ENCODE measurements around the gene PRMT7.

DNA sequence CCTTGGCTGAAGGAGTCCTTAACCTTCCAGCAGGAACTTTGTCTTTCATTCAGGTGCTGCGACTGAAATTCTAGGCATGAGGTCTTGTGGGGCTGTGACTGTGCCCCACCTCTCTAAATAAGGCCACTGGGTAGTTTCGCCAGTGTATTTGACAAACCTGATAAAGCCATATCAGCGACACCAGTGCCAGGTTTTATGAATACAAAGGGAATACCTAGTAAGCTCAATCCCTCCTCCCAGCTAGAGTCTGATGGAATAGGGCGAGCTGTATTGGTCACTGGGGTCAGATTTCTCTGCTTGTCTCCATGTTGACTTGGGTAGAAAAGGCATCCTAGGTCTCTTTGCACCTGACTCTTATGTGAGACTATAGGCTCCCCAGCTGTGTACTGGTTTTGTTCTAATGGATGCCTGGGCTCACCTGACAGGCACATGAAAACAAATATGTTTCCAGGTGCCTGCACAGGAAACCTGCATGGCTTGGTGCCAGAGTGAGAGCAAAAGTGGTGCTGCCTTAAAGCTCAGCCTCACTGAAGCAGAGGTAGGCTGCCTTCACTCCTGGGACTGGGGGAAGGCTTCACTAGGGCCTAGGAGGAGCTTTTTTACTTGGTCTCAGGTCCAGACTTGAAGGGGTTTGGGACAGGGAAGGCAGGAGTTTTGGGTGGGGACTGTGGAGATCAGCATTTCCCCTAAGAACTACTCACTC is 38.2 kb upstream of the PRMT7 start:
- TF ChIP-seq POLR2AphosphoS5 (IDR thresholded peaks at IDR 0.05): no peak
- TF ChIP-seq, protein P1, sequence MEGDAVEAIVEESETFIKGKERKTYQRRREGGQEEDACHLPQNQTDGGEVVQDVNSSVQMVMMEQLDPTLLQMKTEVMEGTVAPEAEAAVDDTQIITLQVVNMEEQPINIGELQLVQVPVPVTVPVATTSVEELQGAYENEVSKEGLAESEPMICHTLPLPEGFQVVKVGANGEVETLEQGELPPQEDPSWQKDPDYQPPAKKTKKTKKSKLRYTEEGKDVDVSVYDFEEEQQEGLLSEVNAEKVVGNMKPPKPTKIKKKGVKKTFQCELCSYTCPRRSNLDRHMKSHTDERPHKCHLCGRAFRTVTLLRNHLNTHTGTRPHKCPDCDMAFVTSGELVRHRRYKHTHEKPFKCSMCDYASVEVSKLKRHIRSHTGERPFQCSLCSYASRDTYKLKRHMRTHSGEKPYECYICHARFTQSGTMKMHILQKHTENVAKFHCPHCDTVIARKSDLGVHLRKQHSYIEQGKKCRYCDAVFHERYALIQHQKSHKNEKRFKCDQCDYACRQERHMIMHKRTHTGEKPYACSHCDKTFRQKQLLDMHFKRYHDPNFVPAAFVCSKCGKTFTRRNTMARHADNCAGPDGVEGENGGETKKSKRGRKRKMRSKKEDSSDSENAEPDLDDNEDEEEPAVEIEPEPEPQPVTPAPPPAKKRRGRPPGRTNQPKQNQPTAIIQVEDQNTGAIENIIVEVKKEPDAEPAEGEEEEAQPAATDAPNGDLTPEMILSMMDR (IDR thresholded peaks at IDR 0.05; ENCODE audit: poor library complexity, severe bottlenecking): no peak
- TF ChIP-seq, protein P2, sequence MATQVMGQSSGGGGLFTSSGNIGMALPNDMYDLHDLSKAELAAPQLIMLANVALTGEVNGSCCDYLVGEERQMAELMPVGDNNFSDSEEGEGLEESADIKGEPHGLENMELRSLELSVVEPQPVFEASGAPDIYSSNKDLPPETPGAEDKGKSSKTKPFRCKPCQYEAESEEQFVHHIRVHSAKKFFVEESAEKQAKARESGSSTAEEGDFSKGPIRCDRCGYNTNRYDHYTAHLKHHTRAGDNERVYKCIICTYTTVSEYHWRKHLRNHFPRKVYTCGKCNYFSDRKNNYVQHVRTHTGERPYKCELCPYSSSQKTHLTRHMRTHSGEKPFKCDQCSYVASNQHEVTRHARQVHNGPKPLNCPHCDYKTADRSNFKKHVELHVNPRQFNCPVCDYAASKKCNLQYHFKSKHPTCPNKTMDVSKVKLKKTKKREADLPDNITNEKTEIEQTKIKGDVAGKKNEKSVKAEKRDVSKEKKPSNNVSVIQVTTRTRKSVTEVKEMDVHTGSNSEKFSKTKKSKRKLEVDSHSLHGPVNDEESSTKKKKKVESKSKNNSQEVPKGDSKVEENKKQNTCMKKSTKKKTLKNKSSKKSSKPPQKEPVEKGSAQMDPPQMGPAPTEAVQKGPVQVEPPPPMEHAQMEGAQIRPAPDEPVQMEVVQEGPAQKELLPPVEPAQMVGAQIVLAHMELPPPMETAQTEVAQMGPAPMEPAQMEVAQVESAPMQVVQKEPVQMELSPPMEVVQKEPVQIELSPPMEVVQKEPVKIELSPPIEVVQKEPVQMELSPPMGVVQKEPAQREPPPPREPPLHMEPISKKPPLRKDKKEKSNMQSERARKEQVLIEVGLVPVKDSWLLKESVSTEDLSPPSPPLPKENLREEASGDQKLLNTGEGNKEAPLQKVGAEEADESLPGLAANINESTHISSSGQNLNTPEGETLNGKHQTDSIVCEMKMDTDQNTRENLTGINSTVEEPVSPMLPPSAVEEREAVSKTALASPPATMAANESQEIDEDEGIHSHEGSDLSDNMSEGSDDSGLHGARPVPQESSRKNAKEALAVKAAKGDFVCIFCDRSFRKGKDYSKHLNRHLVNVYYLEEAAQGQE (IDR thresholded peaks at IDR 0.05; ENCODE audit: borderline replicate concordance): no peak
- TF ChIP-seq TAF1 (IDR thresholded peaks at IDR 0.05; ENCODE audit: low read depth): no peak
- no peak for TF ChIP-seq SMC3 (conservative IDR thresholded peaks at IDR 0.05; ENCODE audit: poor library complexity)
- no peak for TF ChIP-seq MXI1 (conservative IDR thresholded peaks at IDR 0.05; ENCODE audit: poor library complexity, severe bottlenecking)
- no peak for TF ChIP-seq EZH2 (IDR thresholded peaks at IDR 0.05; ENCODE audit: borderline replicate concordance, insufficient read depth, low read length, poor library complexity, severe bottlenecking)
